ENCODE measurements around the gene CEP128.

DNA sequence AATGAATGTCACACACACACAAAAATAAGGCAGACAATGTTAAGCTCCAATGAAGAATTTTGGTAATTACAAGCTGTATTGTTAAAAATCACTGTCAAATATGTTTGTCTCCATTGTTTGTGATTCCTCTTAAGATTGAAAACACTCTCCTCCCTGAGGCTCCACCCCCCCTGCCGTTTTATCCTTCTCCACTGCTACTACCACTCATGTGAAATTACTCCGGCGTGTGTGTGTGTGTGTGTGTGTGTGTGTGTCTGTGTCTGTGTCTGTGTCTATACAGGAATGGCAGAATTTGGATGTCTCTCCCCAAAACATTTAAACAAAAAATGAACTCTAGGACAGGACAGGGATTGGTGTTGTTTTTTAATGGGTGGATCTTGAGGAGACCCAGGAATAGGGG, 365.1 kb downstream of the CEP128 start:
- no peak for TF ChIP-seq GATA2 (IDR thresholded peaks at IDR 0.05; ENCODE audit: low read depth, low read length)
- no peak for TF ChIP-seq GATA3 (IDR thresholded peaks at IDR 0.05; ENCODE audit: low read depth, low read length)

Data from SH-SY5Y (cell line).